GM12872 (cell line): ENCODE data around the gene C1orf159.

Source experiments
- CTCF ChIP-seq: IDR thresholded peaks from 3 replicates; pipeline ENCODE4 v1.5.1; 2011; ENCODE audit warnings: low read depth, mild to moderate bottlenecking, low read length, moderate library complexity; ENCODE audit not compliant: insufficient read depth

C1orf159 gene

GRCh38 chr1:1115786-1116700 is at the start of gene C1orf159:
Gene C1orf159 (minus strand): TSS chr1:1116089. CDS start chr1:1091543, 24,546 bp downstream.
- no peak for TF ChIP-seq CTCF

- no peak for TF ChIP-seq CTCF
Observed at GRCh38 chr1:1165485-1165884, 49.6 kb upstream of the C1orf159 start.

DNA sequence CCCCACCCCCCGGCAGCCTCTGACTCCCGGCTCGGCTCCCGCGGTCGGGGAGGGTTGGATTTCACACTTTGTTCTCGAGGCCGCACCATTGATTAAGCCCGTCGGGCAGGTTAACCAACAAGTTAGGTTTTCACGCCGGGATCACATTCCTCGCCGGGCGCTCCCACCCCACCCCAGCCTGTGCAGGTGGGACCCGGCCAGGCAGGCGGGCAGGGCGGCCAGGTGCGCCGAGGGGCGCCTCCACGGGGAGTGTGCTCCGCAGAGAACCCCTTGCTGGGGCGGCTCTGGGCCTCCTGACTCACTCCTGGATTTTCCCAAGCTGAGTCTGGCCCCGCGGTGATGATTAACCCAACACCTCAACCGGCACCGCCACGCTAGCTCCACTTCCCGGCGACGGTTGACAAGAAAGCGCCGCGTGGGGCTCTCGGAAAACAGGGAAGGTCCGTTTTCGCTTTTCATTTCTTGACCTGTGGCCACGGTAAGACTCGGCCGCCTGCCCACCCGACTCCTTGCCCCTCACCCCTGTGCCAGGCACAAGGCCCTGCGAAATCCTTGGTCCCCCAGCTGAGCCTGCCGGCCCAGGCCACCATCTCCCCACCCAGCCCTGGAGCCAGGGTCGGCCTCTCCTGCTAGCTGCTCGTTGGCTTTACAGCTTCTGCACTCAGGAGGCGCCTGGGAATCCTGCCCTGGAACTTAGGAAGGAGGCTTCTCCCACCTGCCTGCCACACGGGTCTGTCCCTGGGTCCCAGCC is 49.0 kb upstream of the C1orf159 start:
- TF ChIP-seq CTCF, result no peak

- no peak for TF ChIP-seq CTCF
Observed at GRCh38 chr1:1164361-1164700, 48.4 kb upstream of the C1orf159 start.

GRCh38 chr1:1163538-1164070 is 47.7 kb upstream of the C1orf159 start:
- no peak for TF ChIP-seq CTCF

GRCh38 chr1:1162597-1163537 is 47.0 kb upstream of the C1orf159 start:
- TF ChIP-seq CTCF, result no peak
